DMS114 treated with DMSO at 0.1 percent for 48 hours (cell line): Measurements from ENCODE around the gene VIM.
"Not testable (repeated sequence)": the region's sequence is repeated elsewhere in the genome, so short reads cannot be mapped to it uniquely, and the experiment has no call there.

Source experiments
- DNase-seq: peaks from one replicate; lab custom pipeline; 2025; ENCODE audit not compliant: unreplicated experiment; lab: John Stamatoyannopoulos, UW

Gene VIM

GRCh38 chr10:17231788-17232187 lies 3.7 kb downstream of the VIM start:
- DNase-seq = no peak

GRCh38 chr10:17232276-17232960 lies 4.4 kb downstream of the VIM start:
- DNase-seq = no peak

- DNase-seq = peak; percentile 36
These were observed 5.4 kb downstream of the VIM start for GRCh38 chr10:17233286-17233991.

GRCh38 chr10:17234431-17234945 lies 6.4 kb downstream of the VIM start:
- no peak for DNase-seq

- DNase-seq = no peak
These were observed 7.1 kb downstream of the VIM start for GRCh38 chr10:17235136-17235535.

- DNase-seq = no peak
These were observed 8.6 kb downstream of the VIM start for GRCh38 chr10:17236468-17237148.

GRCh38 chr10:17237149-17237527 lies 9.1 kb downstream of the VIM start:
- DNase-seq = no peak

GRCh38 chr10:17237915-17238444 lies 9.9 kb downstream of the VIM start:
- peak; percentile 75 for DNase-seq

- DNase-seq = peak; percentile 78
These were observed 10.6 kb downstream of the VIM start for GRCh38 chr10:17238445-17239291.

- no peak for DNase-seq
These were observed 11.5 kb downstream of the VIM start for GRCh38 chr10:17239345-17240085.

- DNase-seq = no peak
These were observed 12.1 kb downstream of the VIM start for GRCh38 chr10:17240096-17240495.

GRCh38 chr10:17240616-17241015 lies 12.6 kb downstream of the VIM start:
- no peak for DNase-seq

GRCh38 chr10:17241611-17242333 lies 13.7 kb downstream of the VIM start:
- no peak for DNase-seq

GRCh38 chr10:17244700-17245365 lies 16.8 kb downstream of the VIM start:
- DNase-seq = no peak

GRCh38 chr10:17247210-17247609 lies 19.2 kb downstream of the VIM start:
- DNase-seq = no peak

- DNase-seq = no peak
These were observed 20.9 kb downstream of the VIM start for GRCh38 chr10:17248964-17249363.

GRCh38 chr10:17249820-17250219 lies 21.8 kb downstream of the VIM start:
- DNase-seq = no peak

- no peak for DNase-seq
These were observed 22.7 kb downstream of the VIM start for GRCh38 chr10:17250736-17251135.

GRCh38 chr10:17254543-17255050 lies 26.6 kb downstream of the VIM start:
- DNase-seq = not testable (repeated sequence)
